Measurements from ENCODE around the gene FSD1.
"Not testable (repeated sequence)": the region's sequence is repeated elsewhere in the genome, so short reads cannot be mapped to it uniquely, and the experiment has no call there.

FSD1 gene

DNA sequence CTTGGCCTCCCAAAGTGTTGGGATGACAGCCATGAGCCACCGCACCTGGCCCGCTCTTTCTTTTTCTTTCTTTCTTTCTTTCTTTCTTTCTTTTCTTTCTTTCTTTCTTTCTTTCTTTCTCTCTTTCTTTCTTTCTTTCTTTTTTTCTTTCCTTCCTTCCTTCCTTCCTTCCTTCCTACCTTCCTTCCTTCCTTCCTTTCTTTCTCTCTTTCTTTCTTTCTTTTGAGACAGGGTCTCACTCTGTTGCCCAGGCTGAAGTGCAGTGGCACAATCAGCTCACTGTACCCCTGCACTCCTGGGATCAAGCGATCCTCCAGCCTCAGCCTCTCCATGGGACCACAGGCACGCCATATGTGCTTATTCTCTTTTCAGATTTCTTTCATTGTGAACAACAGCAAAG lies 18.3 kb upstream of the FSD1 start:
- H3K36me3 ChIP-seq (ENCODE audit: control insufficient read depth, insufficient read depth, low read length); H3K4me3 ChIP-seq (ENCODE audit: extremely low read depth, insufficient read depth, low read length, poor library complexity, severe bottlenecking); H3K9me3 ChIP-seq (ENCODE audit: control insufficient read depth, low read length); H3K4me1 ChIP-seq (ENCODE audit: control insufficient read depth, insufficient read depth, low read length, poor library complexity, severe bottlenecking); H3K27ac ChIP-seq (ENCODE audit: low read depth, low read length, severe bottlenecking): not testable (repeated sequence)
- WGBS, 2 experiments (ENCODE audit: insufficient coverage in 2 of 2) = 91% methylated on average over 4 of the region's 4 CpGs

DNA sequence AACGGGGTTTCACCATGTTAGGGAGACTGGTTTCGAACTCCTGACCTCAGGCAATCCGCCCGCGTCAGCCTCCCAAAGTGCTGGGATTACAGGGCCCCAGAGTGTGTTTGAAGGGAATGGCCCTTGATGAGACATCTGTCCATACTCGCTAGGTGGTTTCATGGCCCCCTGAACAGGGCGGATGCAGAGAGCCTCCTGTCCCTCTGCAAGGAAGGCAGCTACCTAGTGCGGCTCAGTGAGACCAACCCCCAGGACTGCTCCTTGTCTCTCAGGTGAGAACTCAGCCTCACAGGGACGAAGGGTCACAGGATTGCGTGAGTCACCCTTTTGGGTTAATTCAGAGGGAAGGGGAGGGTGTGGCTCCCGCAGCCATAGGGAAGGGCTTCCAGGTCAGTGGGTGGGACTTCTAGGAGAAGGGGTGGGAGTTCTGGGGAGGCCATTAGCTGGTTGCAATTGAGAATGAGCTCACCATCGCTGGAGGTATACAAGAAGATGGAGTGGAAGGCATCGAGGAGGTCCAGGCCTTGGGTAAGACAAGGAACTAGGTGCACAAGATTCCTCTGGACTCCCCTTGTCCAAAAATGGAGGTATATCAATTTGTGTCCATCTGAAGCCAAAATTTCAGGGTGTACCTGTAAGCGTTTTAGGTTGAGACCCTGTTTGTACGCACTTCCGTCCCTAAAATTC lies 16.2 kb upstream of the FSD1 start:
- no peaks in the 10 kb centered on the region for H3K36me3 ChIP-seq (ENCODE audit: control insufficient read depth, insufficient read depth, low read length)
- H3K4me1 ChIP-seq (ENCODE audit: control insufficient read depth, insufficient read depth, low read length, poor library complexity, severe bottlenecking) = no peaks in the 10 kb centered on the region
- WGBS, 2 experiments (ENCODE audit: insufficient coverage in 2 of 2) = 82 to 86% methylated on average over 10 to 13 of the region's 16 CpGs
- H3K27ac ChIP-seq (ENCODE audit: low read depth, low read length, severe bottlenecking) = no peak overlapping the region
- no peak overlapping the region for H3K4me3 ChIP-seq (ENCODE audit: extremely low read depth, insufficient read depth, low read length, poor library complexity, severe bottlenecking)
- H3K9me3 ChIP-seq (ENCODE audit: control insufficient read depth, low read length) = no peaks in the 10 kb centered on the region

DNA sequence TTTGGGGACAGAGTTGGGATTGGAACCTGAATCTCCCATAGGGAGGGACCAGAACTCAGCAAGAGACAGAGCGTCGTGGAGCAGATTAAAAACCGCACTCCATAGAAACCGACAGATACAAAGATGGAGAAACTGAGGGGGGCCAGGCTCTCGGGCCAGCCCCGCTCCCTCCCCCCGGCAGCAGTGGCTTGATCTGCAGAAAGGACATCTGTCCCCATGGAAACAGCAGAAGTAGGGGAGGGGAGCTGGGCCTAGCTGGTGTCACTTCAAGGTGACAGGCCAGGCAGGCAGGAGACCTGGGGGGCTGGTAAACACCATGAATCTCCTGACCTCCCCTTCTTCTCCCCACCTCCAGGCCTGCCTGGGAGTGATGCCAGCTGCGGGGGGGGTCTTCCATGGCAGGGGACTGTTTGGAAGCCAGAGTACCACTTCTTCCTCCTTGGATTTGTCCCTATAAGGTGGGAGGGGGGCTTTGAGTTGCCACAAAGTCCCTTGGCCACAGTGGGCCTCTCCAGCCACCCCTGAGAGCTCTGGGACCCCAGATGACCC lies 13.1 kb upstream of the FSD1 start:
- H3K36me3 ChIP-seq (ENCODE audit: control insufficient read depth, insufficient read depth, low read length) = no peaks in the 10 kb centered on the region
- H3K4me1 ChIP-seq (ENCODE audit: control insufficient read depth, insufficient read depth, low read length, poor library complexity, severe bottlenecking) = no peaks in the 10 kb centered on the region
- 70 to 84% methylated on average over 4 to 7 of the region's 8 CpGs for WGBS, 2 experiments (ENCODE audit: insufficient coverage in 2 of 2)
- no peak overlapping the region for H3K27ac ChIP-seq (ENCODE audit: low read depth, low read length, severe bottlenecking)
- no peak overlapping the region for H3K4me3 ChIP-seq (ENCODE audit: extremely low read depth, insufficient read depth, low read length, poor library complexity, severe bottlenecking)
- H3K9me3 ChIP-seq (ENCODE audit: control insufficient read depth, low read length) = no peaks in the 10 kb centered on the region

DNA sequence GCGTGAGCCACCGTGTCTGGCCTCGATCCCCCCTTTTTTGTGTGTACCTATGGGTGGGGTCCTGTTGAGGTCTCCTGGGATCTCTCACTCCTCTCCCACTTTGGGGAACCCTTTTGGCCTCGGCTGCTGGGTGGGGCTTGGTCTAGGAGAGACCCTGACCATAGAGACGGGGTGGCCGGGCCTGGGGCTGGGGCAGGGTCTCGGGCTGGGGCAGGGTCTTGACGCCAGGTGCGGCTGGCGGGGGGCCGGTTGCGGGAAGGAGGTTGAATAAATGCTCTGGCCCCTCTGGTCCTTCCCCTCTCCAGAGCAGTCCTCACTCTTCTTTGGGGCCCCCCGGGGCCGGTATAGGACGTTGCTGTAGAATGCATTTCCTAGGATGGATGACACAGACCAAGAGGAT lies 11.9 kb upstream of the FSD1 start:
- H3K4me1 ChIP-seq (ENCODE audit: control insufficient read depth, insufficient read depth, low read length, poor library complexity, severe bottlenecking) = no peaks in the 10 kb centered on the region
- no peaks in the 10 kb centered on the region for H3K9me3 ChIP-seq (ENCODE audit: control insufficient read depth, low read length)
- no peak overlapping the region for H3K4me3 ChIP-seq (ENCODE audit: extremely low read depth, insufficient read depth, low read length, poor library complexity, severe bottlenecking)
- 86 to 94% methylated on average over 6 to 15 of the region's 15 CpGs for WGBS, 2 experiments (ENCODE audit: insufficient coverage in 2 of 2)
- H3K36me3 ChIP-seq (ENCODE audit: control insufficient read depth, insufficient read depth, low read length) = no peaks in the 10 kb centered on the region
- H3K27ac ChIP-seq (ENCODE audit: low read depth, low read length, severe bottlenecking) = no peak overlapping the region

DNA sequence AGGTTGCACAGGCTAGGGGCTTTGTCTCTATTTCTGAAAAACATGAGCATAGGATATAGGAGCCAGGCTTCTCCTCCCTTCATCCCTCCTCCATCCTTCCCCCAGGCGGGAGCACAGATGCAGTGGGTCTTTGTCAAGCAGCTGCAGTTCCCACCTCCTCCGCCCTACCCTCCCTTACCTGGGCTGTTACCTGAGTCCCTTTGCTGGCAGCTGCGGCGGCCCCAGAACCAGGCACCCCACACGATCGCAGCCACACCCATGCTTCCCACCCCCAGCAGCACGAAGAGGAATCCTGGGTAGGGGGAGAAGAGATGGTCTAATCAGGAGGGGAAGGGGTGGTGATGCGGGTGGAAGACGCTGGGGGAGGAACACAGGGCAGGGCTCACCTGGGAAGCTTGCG lies 10.0 kb upstream of the FSD1 start:
- no peak overlapping the region for H3K4me3 ChIP-seq (ENCODE audit: extremely low read depth, insufficient read depth, low read length, poor library complexity, severe bottlenecking)
- no peaks in the 10 kb centered on the region for H3K36me3 ChIP-seq (ENCODE audit: control insufficient read depth, insufficient read depth, low read length)
- WGBS, 2 experiments (ENCODE audit: insufficient coverage in 2 of 2) = 81 to 83% methylated on average over 3 to 5 of the region's 10 CpGs
- no peaks in the 10 kb centered on the region for H3K9me3 ChIP-seq (ENCODE audit: control insufficient read depth, low read length)
- H3K4me1 ChIP-seq (ENCODE audit: control insufficient read depth, insufficient read depth, low read length, poor library complexity, severe bottlenecking) = no peaks in the 10 kb centered on the region
- H3K27ac ChIP-seq (ENCODE audit: low read depth, low read length, severe bottlenecking) = no peak overlapping the region

DNA sequence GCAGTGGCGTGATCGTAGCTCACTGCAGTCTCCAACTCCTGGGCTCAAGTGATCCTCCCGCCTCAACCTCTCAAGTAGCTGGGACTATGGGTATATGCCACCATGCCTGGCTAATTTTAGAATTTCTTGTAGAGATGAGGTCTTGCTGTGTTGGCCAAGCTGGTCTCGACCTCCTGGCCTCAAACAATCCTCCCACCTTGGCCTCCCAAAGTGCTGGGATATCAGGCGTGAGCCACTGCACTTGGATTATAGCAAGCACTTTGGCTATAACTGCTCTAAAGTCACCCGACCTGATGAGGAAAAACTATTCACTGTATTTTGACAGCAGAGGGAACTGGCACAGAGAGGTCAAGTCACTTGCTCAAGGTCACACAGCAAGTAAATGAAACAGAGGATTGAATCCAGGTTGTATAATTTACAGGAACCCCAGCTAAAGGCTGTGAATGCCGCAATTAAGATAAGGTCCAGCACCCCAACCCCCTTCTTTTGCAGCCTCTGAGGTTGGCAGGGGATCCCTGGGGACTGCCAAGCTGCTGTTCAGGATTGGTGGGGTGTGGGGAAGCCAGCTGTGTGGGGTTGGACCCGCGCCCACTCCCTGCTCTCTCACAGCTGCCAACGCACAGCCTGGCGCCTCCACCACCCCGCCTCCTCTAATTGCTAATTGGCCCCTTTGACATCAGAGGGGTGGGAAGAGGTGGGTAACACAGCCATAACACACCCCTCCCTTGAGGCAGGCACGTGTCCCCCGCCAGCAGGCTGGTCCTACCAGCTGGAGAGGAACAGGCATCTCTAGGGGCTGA lies 8.2 kb upstream of the FSD1 start:
- no peaks in the 10 kb centered on the region for H3K36me3 ChIP-seq (ENCODE audit: control insufficient read depth, insufficient read depth, low read length)
- no peak overlapping the region for H3K4me3 ChIP-seq (ENCODE audit: extremely low read depth, insufficient read depth, low read length, poor library complexity, severe bottlenecking)
- no peaks in the 10 kb centered on the region for H3K4me1 ChIP-seq (ENCODE audit: control insufficient read depth, insufficient read depth, low read length, poor library complexity, severe bottlenecking)
- 76 to 83% methylated on average over 8 of the region's 14 CpGs for WGBS, 2 experiments (ENCODE audit: insufficient coverage in 2 of 2)
- H3K27ac ChIP-seq (ENCODE audit: low read depth, low read length, severe bottlenecking) = no peak overlapping the region
- H3K9me3 ChIP-seq (ENCODE audit: control insufficient read depth, low read length) = no peaks in the 10 kb centered on the region

DNA sequence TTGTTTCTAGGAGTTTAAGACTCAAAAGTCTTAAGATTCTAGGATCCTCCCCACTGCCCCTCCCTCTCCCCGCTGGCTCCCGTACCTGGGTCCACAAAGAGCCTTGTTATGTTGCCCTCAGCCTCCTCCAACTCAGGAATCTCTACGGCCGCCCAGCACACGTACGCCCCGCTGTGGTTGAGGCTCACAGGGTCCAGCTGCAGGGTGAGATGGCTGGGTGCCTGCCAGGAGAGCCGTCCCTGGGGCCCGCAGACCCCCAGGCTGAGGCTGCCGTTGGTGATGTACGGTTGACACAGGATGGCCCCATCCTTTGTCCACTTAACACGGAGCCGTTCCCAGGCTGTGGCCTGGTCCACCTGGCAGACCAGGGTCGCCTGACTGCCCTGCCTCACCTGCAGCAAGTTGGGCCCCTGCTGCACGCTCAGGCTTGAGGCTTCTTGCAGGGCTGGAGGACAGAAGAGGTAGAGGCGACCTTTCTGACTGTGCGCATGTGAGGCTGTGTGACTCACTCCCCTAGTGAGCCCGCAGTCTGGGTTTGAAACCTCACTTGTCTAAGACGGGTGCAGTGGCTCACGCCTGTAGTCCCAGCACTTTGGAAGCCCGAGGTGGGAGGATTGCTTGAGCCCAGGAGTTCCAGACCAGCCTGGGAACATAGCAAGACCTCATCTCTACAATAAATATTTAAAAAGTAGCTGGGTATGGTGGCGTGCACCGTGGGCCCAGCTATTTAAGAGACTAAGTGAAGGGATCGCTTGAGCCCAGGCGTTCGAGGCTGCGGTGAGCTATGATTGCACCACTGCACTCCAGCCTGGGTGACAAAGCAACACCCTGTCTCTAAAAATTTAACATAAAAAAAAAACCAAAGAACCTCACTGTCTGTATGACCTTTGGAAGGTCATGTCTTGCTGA lies 6.2 kb upstream of the FSD1 start:
- H3K9me3 ChIP-seq (ENCODE audit: control insufficient read depth, low read length) = no peaks in the 10 kb centered on the region
- no peaks in the 10 kb centered on the region for H3K4me1 ChIP-seq (ENCODE audit: control insufficient read depth, insufficient read depth, low read length, poor library complexity, severe bottlenecking)
- H3K36me3 ChIP-seq (ENCODE audit: control insufficient read depth, insufficient read depth, low read length) = no peaks in the 10 kb centered on the region
- H3K4me3 ChIP-seq (ENCODE audit: extremely low read depth, insufficient read depth, low read length, poor library complexity, severe bottlenecking) = no peak overlapping the region
- WGBS, 2 experiments (ENCODE audit: insufficient coverage in 2 of 2) = 81 to 87% methylated on average over 16 to 19 of the region's 27 CpGs
- no peak overlapping the region for H3K27ac ChIP-seq (ENCODE audit: low read depth, low read length, severe bottlenecking)

DNA sequence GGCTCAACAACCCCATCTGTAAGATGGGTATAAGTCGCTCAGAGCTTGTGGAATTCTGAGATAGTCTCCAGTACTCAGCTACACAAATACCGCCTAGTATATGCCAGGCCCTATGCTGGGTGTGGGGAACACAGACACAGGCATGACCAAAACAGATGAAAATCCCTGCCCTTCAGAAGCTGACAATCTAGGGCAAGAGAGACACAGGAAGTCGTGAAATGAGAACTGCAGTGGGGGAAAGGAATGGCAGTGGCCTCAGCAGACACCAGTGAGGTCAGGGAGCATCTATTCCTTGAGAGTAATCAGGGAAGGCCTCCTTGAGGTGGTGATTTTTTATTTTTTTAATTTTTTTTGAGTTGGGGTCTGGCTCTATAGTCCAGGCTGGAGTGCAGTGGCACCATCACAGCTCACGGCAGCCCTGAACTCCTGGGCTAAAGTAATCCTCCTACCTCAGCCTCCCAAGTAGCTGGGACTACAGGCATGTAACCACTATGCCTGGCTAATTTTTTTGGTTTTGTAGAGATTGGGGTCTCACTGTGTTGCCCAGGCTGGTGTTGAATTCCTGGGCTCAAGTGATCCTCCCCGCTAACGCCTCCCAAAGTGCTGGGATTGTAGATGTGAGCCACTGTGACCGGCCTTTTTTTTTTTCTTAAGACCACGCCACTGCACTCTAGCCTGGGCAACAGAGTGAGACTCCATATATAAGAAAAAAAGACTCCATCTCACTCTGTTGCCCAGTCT lies 5.4 kb upstream of the FSD1 start:
- Histone ChIP-seq H3K4me1 (ENCODE audit: control insufficient read depth, insufficient read depth, low read length, poor library complexity, severe bottlenecking) (no peaks in the 10 kb centered on the region), H3K27ac (ENCODE audit: low read depth, low read length, severe bottlenecking) (no peak overlapping the region), H3K4me3 (ENCODE audit: extremely low read depth, insufficient read depth, low read length, poor library complexity, severe bottlenecking) (no peak overlapping the region), H3K9me3 (ENCODE audit: control insufficient read depth, low read length) (no peaks in the 10 kb centered on the region), H3K36me3 (ENCODE audit: control insufficient read depth, insufficient read depth, low read length) (no peaks in the 10 kb centered on the region)
- 92 to 95% methylated on average over 5 to 7 of the region's 8 CpGs for WGBS, 2 experiments (ENCODE audit: insufficient coverage in 2 of 2)

DNA sequence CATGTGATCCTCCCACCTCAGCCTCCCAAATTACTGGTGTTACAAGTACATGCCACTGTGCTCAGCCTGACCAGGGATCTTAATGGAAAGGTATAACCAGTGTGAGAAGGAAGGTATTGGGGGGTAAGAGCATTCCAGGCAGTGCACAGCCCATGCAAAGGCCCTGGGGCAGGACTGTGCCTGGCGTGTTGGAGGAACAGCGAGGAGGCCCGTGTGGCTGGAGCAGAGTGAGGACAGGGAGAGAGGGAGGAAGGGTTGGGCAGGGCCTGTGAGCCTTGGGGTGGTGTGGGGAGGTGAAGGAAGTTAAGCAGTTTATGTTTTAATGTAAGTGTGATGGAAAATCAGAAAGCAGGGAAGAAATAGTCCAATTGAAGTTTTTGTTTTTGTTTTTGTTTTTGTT lies 3.8 kb upstream of the FSD1 start:
- 81 to 95% methylated on average over 3 of the region's 3 CpGs for WGBS, 2 experiments (ENCODE audit: insufficient coverage in 2 of 2)

More for the DNA sequence above, 3.8 kb upstream of the FSD1 start:
- no peak overlapping the region for H3K4me3 ChIP-seq (ENCODE audit: extremely low read depth, insufficient read depth, low read length, poor library complexity, severe bottlenecking)
- H3K27ac ChIP-seq (ENCODE audit: low read depth, low read length, severe bottlenecking) = no peak overlapping the region
- H3K4me1 ChIP-seq (ENCODE audit: control insufficient read depth, insufficient read depth, low read length, poor library complexity, severe bottlenecking) = no peaks in the 10 kb centered on the region
- H3K36me3 ChIP-seq (ENCODE audit: control insufficient read depth, insufficient read depth, low read length) = no peaks in the 10 kb centered on the region
- H3K9me3 ChIP-seq (ENCODE audit: control insufficient read depth, low read length) = no peaks in the 10 kb centered on the region

All from mesodermal cell (in vitro differentiated cells).